Measurements from ENCODE around the gene MINK1.

DNA sequence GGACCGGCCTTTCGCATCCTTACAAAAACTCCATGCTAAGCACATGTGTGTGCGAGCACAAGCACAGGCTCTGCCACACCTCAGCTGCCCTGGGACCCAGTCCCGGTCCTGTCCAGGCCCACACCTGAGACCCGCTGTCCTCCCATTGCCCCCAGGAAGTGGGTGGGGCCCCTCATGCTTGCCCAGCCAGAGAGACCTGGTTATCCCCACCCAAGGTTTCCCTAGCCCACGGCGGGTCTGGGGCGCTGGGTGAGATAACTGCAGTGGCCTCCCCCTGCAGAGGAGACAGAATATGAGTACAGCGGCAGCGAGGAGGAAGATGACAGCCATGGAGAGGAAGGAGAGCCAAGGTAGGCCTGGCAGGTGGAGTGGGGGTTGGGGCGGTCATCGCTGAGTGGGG, 53.7 kb downstream of the MINK1 start:
- TF ChIP-seq POLR2A (IDR thresholded peaks at IDR 0.05; ENCODE audit: extremely low read depth, insufficient read length): no peak
- TF ChIP-seq, protein P1, sequence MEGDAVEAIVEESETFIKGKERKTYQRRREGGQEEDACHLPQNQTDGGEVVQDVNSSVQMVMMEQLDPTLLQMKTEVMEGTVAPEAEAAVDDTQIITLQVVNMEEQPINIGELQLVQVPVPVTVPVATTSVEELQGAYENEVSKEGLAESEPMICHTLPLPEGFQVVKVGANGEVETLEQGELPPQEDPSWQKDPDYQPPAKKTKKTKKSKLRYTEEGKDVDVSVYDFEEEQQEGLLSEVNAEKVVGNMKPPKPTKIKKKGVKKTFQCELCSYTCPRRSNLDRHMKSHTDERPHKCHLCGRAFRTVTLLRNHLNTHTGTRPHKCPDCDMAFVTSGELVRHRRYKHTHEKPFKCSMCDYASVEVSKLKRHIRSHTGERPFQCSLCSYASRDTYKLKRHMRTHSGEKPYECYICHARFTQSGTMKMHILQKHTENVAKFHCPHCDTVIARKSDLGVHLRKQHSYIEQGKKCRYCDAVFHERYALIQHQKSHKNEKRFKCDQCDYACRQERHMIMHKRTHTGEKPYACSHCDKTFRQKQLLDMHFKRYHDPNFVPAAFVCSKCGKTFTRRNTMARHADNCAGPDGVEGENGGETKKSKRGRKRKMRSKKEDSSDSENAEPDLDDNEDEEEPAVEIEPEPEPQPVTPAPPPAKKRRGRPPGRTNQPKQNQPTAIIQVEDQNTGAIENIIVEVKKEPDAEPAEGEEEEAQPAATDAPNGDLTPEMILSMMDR (IDR thresholded peaks at IDR 0.05; ENCODE audit: low read depth, low read length): no peak
- no peak for TF ChIP-seq MAX (IDR thresholded peaks at IDR 0.05; ENCODE audit: low read depth, low read length)

Data from NB4 (cell line).